ENCODE results near the gene FBF1. TPM values are rescaled to one million over a fixed set of nuclear protein-coding genes. Genes with fewer than 3 reads are reported as not detected.

FBF1 gene
- total and polyA plus RNA-seq, 9 of the 15 experiments (the other 6 are each of a cell fraction or from before 2014, with no cell fraction given), result 0.46 to 14.9 (median 7.5) TPM

DNA sequence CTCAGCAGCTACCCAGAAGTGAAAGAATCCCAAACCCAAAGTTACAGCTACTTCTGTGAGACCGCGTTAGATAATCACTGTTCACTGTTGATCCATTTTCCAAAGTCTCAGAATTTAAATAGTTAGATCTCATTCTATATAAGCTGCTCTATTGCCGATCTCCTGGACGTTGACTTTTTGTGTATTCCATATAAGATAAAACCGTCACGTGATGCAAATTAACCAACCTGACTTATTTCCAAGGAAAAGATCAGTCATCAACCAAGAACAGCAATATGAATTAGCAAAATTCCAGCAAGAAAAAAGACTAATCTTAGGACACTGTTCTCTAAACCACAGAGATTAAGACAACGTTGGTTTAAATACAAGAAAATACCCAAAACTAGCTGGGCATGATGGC lies 29.8 kb upstream of the FBF1 start (continued):
- TF ChIP-seq ATF1 (CRISPR knock-in tag; IDR thresholded peaks at IDR 0.05) (no peak), ATF1 (tag; IDR thresholded peaks at IDR 0.05) (no peak), NR2C2 (CRISPR knock-in tag; IDR thresholded peaks at IDR 0.05) (no peak), NR2C2 (tag; IDR thresholded peaks at IDR 0.05) (peak; percentile 14; the same call in 1 of the 2 replicates), BHLHE40 (IDR thresholded peaks at IDR 0.05; ENCODE audit: low read length) (peak; percentile 37; the same call in 1 of the 2 replicates), TBL1XR1 (IDR thresholded peaks at IDR 0.05; ENCODE audit: low read length in 2 of 2) (no peak), SIN3B (IDR thresholded peaks at IDR 0.05; ENCODE audit: low read depth) (no peak), RAD51 (IDR thresholded peaks at IDR 0.05; ENCODE audit: borderline replicate concordance, low read depth) (peak; percentile 91), GABPB1 (CRISPR knock-in tag; IDR thresholded peaks at IDR 0.05) (no peak), YY1 (IDR thresholded peaks at IDR 0.05; ENCODE audit: borderline replicate concordance in 1 of 3, control insufficient read depth in 1 of 3, extremely low read depth in 1 of 3, insufficient read depth in 3 of 3, insufficient read length in 1 of 3, insufficient replicate concordance in 2 of 3, low read depth in 1 of 3, low read length in 2 of 3) (no peak), ZNF584 (CRISPR knock-in tag; IDR thresholded peaks at IDR 0.05; ENCODE audit: low read depth) (0 out of 2 replicates have a peak, but pooled peaks have one; percentile 21), TOE1 (IDR thresholded peaks at IDR 0.05; ENCODE audit: borderline replicate concordance) (peak; percentile 92; the same call in 1 of the 2 replicates), TOE1 (CRISPR knock-in tag; IDR thresholded peaks at IDR 0.05; ENCODE audit: borderline replicate concordance, low read depth) (no peak), IFI16 (CRISPR knock-in tag; IDR thresholded peaks at IDR 0.05) (no peak), ADNP (tag; IDR thresholded peaks at IDR 0.05) (0 out of 2 replicates have a peak, but pooled peaks have one; percentile 13)
- TF ChIP-seq, protein P1, sequence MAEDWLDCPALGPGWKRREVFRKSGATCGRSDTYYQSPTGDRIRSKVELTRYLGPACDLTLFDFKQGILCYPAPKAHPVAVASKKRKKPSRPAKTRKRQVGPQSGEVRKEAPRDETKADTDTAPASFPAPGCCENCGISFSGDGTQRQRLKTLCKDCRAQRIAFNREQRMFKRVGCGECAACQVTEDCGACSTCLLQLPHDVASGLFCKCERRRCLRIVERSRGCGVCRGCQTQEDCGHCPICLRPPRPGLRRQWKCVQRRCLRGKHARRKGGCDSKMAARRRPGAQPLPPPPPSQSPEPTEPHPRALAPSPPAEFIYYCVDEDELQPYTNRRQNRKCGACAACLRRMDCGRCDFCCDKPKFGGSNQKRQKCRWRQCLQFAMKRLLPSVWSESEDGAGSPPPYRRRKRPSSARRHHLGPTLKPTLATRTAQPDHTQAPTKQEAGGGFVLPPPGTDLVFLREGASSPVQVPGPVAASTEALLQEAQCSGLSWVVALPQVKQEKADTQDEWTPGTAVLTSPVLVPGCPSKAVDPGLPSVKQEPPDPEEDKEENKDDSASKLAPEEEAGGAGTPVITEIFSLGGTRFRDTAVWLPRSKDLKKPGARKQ (CRISPR knock-in tag; IDR thresholded peaks at IDR 0.05), result no peak
- TF ChIP-seq, protein P2, sequence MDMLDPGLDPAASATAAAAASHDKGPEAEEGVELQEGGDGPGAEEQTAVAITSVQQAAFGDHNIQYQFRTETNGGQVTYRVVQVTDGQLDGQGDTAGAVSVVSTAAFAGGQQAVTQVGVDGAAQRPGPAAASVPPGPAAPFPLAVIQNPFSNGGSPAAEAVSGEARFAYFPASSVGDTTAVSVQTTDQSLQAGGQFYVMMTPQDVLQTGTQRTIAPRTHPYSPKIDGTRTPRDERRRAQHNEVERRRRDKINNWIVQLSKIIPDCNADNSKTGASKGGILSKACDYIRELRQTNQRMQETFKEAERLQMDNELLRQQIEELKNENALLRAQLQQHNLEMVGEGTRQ (CRISPR knock-in tag; IDR thresholded peaks at IDR 0.05), result peak; percentile 83
- TF ChIP-seq, protein P3, sequence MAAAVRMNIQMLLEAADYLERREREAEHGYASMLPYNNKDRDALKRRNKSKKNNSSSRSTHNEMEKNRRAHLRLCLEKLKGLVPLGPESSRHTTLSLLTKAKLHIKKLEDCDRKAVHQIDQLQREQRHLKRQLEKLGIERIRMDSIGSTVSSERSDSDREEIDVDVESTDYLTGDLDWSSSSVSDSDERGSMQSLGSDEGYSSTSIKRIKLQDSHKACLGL (CRISPR knock-in tag; IDR thresholded peaks at IDR 0.05; ENCODE audit: borderline replicate concordance, poor library complexity, severe bottlenecking), result no peak
